GM19025 (cell line): ENCODE results near the gene TMEM144.
A peak's percentile ranks its signal among the peaks of the same experiment; 100 is the strongest.

ENCODE experiments used
- ATAC-seq: cut with Tn5 transposase; IDR thresholded peaks from one replicate; pipeline ENCODE4 v1.9.1; 2021; ENCODE audit warnings: mild to moderate bottlenecking, low read depth, moderate library complexity; ENCODE audit not compliant: unreplicated experiment

The TMEM144 gene

DNA sequence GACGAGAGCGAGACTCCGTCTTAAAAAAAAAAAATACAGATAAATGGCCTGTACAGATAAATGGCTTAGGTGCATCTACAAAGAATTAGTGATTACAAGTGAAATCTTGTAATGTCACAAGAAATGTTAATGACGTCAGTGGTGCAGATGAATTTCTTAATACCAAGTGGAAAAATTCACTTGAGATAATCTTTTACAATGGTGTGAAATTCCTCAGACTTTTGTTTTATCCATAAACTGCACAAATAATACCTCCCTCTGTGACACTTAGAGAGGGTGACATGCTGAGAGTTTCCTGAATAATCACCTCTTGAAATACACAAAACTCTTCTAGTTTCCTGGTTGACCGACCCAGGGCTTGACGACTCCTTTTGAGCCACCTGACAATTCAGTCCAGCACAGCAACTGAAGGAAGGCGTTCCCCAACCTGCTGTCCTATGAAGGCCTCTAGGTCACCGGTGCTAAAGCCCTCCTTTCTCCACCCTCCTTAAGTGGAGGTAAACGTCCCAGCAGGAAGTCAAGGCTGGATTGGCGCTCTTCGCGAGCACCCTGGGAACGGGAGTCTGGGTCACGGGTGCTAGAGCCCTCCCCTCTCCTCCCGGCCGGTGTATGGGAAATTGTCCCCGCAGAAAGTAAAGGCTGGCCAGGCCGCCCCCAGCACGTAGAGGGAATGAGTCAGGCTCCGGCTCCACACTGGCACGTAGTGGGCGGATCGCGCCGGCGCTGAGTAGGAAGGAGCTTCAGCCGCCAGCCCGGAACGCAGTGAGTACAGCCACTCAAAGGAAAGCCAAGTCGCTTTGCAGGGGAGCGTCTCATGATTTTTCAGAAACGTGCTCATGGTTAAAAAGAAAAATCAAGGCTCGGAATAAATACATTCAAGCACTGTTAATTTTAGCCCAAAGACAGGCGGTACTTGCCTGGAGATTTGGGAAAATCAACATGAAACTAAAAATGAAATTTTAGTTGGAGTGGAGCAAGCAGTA, at the start of gene TMEM144:
TSS of gene TMEM144 (plus strand) at position 662 of the 983 bp plus-strand sequence. CDS start 2,182 bp downstream, outside the sequence.
- ATAC-seq: peak; percentile 80

- no peak for ATAC-seq
These were observed 48.5 kb upstream of the TMEM144 start for GRCh38 chr4:158161551-158162354.

GRCh38 chr4:158162631-158163030, 47.7 kb upstream of the TMEM144 start:
- ATAC-seq: no peak

- no peak for ATAC-seq
These were observed 46.1 kb upstream of the TMEM144 start for GRCh38 chr4:158163941-158164767.

DNA sequence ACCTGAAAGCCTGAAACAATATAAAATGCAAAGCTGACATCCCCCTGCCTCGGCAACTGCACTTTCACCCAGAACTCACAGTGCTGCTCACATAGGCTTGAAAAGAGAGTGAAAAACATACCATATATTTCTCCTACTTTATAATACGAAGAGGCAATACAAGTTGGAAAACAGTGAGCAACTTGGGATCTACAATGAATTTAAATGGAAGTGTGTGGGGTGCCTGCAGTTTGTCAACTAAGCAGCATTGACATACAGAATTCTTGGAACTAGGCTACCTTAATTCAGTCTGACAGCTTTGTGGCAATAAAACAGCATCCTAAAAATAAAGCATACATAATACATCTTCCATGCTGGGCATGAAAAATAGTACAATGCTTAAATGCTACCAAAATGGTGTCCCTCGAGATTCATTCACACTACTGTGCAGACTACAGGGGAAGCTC, 45.5 kb upstream of the TMEM144 start:
- no peak for ATAC-seq

DNA sequence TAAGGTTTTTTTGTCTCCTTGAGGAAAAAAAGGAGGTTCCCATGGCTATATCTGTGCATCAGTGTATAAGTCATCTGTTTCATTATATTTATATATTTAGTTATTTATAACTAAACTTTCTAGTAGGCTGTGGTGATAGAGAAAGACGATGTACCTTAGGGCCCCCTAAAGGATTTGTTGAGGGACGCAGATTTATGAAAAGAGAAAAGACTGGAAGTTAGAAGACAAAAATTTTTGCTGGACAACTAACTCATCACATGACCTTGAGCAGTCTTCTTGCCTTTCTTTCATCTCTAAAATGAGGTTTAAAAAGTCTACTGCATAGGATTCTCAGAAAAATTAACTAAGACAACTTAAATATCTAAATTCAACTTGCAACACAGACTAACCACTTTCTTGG, 43.6 kb upstream of the TMEM144 start:
- no peak for ATAC-seq

DNA sequence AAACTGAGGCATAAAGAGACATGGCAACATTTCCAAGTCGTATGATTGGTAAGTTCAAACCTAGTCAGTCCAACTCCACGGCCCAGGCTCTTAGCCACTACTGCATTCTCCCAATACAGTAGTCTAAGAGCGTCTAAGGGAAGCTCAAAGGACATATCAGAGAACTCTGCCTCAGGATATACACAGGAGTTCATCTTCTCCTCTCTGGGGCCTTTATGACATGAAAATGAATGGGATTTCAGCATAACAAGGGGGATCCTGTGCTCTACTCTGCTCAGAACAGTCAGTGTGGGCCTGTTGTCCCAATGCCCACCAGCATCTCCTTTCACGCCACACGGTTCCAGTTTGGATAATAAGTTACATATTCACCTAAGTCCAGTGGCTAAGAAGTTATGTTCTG, 41.7 kb upstream of the TMEM144 start:
- no peak for ATAC-seq

DNA sequence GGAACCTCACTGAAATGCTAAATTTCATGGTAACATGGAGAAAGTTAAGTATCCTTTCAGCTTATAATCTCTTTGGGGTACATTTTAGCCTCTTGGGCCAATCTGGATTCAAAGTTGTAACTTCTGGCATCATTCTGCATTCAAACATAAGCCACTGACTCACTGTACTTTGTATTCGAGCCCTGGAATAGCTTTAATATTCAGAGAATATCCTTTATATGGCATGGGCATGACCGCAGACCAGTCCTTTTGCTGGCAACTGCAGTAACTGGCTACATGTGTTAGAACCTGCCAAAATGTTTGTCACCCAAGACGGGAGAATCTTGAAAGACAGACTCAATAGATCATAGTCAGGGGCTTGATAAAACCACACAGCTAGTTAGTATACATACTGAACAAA, 40.8 kb upstream of the TMEM144 start:
- no peak for ATAC-seq

- ATAC-seq: no peak
These were observed 40.2 kb upstream of the TMEM144 start for GRCh38 chr4:158169931-158170690.

- ATAC-seq: no peak
These were observed 39.4 kb upstream of the TMEM144 start for GRCh38 chr4:158170691-158171561.

GRCh38 chr4:158172261-158173258, 37.7 kb upstream of the TMEM144 start, which contains the start of gene GASK1B:
GASK1B (minus strand) TSS chr4:158173025; CDS start chr4:158171375, 1,650 bp downstream.
- ATAC-seq: no peak

GRCh38 chr4:158176108-158176507, 34.2 kb upstream of the TMEM144 start:
- no peak for ATAC-seq

- no peak for ATAC-seq
These were observed 33.5 kb upstream of the TMEM144 start for GRCh38 chr4:158176776-158177175.

GRCh38 chr4:158179465-158179864, 30.8 kb upstream of the TMEM144 start:
- no peak for ATAC-seq

DNA sequence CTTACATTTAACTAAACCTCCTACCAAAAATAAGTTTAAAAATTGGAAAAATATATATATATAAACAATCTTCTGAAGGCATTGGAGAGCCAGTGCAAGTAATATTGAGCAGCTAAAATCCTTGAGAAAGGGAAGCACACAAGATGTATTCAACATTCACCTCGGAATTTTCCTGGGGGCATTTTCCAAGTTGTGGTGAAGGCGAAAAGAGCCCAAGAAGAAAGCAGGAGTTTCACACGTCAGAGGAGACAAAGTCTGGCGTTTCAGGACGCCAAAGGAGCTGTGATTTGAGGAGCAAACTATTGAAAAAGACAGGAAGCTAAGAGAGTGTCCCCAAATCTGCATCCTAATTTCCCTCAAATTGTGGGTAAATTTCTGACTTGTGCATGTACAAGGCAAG, 28.4 kb upstream of the TMEM144 start:
- no peak for ATAC-seq

DNA sequence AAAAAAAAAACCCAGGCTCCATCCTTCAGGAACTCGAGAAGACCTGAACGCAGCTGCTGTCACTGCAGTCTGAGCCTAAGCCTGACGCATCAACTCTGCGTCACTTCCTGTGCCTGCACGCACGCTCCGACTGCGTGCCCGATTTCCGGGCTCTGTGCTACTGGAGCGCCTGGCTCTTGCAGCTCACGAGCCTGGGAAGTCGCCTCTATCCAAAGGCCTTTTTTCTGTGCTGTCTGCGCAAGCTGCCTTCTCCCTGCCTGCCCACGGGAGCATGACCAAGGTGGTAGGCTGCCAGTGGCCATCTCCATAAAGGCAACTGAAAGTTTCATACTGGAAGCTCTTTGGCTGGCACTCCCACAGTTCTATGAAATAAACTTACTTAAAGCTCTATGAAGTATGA, 27.6 kb upstream of the TMEM144 start:
- no peak for ATAC-seq

GRCh38 chr4:158186815-158187214, 23.5 kb upstream of the TMEM144 start:
- ATAC-seq: no peak
